SK-N-SH (cell line): ENCODE data around the gene FCHSD2.

Experiments
- EP300 ChIP-seq, 2 experiments: IDR thresholded peaks; 2 replicates each; pipeline versions ENCODE4 v1.4.0 to v1.6.1; 2012; ENCODE audit warnings: borderline replicate concordance in 1 of 2, low read depth in 1 of 2, low read length in 1 of 2
- EZH2phosphoT487 ChIP-seq: fragments of 200-600 bp; sonication (generic); IDR thresholded peaks from 2 replicates; pipeline ENCODE4 v1.6.1; 2017; ENCODE audit warnings: low read depth, mixed run types, mild to moderate bottlenecking, antibody characterized with exemption, moderate library complexity, borderline replicate concordance
- FOXM1 ChIP-seq: IDR thresholded peaks from 2 replicates; pipeline ENCODE4 v1.4.0; 2012; ENCODE audit warnings: low read depth, mild to moderate bottlenecking
- GABPA ChIP-seq: IDR thresholded peaks from 2 replicates; pipeline ENCODE4 v1.4.0; 2012; ENCODE audit warnings: low read depth, mild to moderate bottlenecking
- MEF2A ChIP-seq: IDR thresholded peaks from 2 replicates; pipeline ENCODE4 v1.4.0; 2012; ENCODE audit warnings: low read depth, borderline replicate concordance
- MXI1 ChIP-seq: IDR thresholded peaks from 2 replicates; pipeline ENCODE4 v1.6.1; 2012; ENCODE audit warnings: mild to moderate bottlenecking, low read depth, low read length, improper control_type of control experiment
- POLR2AphosphoS5 ChIP-seq: IDR thresholded peaks from 2 replicates; pipeline ENCODE4 v1.6.1; 2012; ENCODE audit warnings: low read depth, low read length
- SMC3 ChIP-seq: IDR thresholded peaks from 2 replicates; pipeline ENCODE4 v1.6.1; 2012; ENCODE audit warnings: low read depth, low read length, improper control_type of control experiment
- TCF12 ChIP-seq: IDR thresholded peaks from 2 replicates; pipeline ENCODE4 v1.4.0; 2012
- TF ChIP-seq, protein P1 (sequence below): fragments of 200-600 bp; sonication (generic); IDR thresholded peaks from 2 replicates; pipeline ENCODE4 v1.6.1; 2017; ENCODE audit warnings: antibody characterized with exemption, mild to moderate bottlenecking, moderate library complexity
- TF ChIP-seq, protein P2 (sequence below): IDR thresholded peaks from 2 replicates; pipeline ENCODE4 v1.6.1; 2012; ENCODE audit warnings: mild to moderate bottlenecking, low read depth, low read length, moderate library complexity

GRCh38 chr11:73142128-73142377 lies at the start of gene FCHSD2:
- TF ChIP-seq, protein P1, sequence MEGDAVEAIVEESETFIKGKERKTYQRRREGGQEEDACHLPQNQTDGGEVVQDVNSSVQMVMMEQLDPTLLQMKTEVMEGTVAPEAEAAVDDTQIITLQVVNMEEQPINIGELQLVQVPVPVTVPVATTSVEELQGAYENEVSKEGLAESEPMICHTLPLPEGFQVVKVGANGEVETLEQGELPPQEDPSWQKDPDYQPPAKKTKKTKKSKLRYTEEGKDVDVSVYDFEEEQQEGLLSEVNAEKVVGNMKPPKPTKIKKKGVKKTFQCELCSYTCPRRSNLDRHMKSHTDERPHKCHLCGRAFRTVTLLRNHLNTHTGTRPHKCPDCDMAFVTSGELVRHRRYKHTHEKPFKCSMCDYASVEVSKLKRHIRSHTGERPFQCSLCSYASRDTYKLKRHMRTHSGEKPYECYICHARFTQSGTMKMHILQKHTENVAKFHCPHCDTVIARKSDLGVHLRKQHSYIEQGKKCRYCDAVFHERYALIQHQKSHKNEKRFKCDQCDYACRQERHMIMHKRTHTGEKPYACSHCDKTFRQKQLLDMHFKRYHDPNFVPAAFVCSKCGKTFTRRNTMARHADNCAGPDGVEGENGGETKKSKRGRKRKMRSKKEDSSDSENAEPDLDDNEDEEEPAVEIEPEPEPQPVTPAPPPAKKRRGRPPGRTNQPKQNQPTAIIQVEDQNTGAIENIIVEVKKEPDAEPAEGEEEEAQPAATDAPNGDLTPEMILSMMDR, result no peak
- TF ChIP-seq EZH2phosphoT487, result no peak
- no peak for TF ChIP-seq FOXM1
- TF ChIP-seq POLR2AphosphoS5, result no peak; the same call in 1 of the 2 replicates
- no peak for TF ChIP-seq EP300 (IDR thresholded peaks at IDR 0.05; ENCODE audit: borderline replicate concordance in 1 of 2, low read depth in 1 of 2, low read length in 1 of 2)
- TF ChIP-seq MXI1, result no peak
- TF ChIP-seq, protein P2, sequence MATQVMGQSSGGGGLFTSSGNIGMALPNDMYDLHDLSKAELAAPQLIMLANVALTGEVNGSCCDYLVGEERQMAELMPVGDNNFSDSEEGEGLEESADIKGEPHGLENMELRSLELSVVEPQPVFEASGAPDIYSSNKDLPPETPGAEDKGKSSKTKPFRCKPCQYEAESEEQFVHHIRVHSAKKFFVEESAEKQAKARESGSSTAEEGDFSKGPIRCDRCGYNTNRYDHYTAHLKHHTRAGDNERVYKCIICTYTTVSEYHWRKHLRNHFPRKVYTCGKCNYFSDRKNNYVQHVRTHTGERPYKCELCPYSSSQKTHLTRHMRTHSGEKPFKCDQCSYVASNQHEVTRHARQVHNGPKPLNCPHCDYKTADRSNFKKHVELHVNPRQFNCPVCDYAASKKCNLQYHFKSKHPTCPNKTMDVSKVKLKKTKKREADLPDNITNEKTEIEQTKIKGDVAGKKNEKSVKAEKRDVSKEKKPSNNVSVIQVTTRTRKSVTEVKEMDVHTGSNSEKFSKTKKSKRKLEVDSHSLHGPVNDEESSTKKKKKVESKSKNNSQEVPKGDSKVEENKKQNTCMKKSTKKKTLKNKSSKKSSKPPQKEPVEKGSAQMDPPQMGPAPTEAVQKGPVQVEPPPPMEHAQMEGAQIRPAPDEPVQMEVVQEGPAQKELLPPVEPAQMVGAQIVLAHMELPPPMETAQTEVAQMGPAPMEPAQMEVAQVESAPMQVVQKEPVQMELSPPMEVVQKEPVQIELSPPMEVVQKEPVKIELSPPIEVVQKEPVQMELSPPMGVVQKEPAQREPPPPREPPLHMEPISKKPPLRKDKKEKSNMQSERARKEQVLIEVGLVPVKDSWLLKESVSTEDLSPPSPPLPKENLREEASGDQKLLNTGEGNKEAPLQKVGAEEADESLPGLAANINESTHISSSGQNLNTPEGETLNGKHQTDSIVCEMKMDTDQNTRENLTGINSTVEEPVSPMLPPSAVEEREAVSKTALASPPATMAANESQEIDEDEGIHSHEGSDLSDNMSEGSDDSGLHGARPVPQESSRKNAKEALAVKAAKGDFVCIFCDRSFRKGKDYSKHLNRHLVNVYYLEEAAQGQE, result no peak
- no peak for TF ChIP-seq SMC3
- TF ChIP-seq MEF2A, result no peak
- no peak for TF ChIP-seq GABPA
- TF ChIP-seq TCF12, result no peak
